ENCODE results near the gene PRICKLE4. TPM values are rescaled to one million over a fixed set of nuclear protein-coding genes. Genes with fewer than 3 reads are reported as not detected.

PRICKLE4 gene
- total and polyA plus RNA-seq, 2 of the 13 experiments (the other 11 are each of a cell fraction or from before 2014, with no cell fraction given) = 0.92 to 1.2 TPM

DNA sequence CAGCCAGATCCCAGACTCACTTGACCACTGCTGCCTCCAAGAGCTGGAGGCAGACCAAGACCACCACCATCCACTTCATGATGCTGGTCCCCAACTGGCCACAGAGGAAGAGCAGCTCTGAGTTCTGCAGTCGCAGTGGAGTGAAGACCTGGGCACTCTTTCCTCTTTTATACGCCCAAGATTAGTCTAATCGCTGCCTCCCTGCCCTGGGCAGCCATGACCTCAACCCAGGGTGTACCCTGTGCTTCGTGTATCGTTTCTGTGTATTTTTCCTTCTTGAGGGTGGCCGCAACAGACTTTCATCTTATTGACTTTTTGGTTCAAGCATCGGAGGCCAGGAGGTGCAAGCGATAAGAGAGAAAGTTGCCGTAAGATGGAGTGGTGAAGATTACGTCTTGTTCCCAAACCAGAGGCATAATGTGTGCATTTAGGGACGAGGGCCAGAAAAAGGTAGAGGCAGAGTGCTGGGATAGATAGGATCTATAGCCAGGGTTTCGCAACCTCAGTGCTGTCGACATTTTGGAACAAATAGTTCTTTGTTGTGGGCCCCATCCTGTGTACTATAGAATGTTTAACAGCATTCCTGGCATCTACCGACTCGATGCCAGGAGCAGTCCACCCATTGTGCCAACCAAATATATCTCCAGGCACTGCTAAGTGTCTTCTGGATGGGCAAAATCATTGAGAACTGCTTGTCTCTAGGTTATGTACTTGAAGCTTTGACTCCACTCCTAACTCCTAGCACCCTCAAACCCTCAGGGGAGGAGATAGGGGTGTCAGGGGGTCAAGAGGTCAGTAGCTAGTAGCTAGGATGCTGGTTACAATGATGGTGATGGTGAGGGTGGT, 33.1 kb upstream of the PRICKLE4 start, which contains the start of gene PGC (continued):
- TF ChIP-seq, protein P1, sequence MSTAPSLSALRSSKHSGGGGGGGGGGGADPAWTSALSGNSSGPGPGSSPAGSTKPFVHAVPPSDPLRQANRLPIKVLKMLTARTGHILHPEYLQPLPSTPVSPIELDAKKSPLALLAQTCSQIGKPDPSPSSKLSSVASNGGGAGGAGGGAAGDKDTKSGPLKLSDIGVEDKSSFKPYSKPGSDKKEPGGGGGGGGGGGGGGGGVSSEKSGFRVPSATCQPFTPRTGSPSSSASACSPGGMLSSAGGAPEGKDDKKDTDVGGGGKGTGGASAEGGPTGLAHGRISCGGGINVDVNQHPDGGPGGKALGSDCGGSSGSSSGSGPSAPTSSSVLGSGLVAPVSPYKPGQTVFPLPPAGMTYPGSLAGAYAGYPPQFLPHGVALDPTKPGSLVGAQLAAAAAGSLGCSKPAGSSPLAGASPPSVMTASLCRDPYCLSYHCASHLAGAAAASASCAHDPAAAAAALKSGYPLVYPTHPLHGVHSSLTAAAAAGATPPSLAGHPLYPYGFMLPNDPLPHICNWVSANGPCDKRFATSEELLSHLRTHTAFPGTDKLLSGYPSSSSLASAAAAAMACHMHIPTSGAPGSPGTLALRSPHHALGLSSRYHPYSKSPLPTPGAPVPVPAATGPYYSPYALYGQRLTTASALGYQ (CRISPR knock-in tag; IDR thresholded peaks at IDR 0.05) = peak; percentile 96
- TF ChIP-seq ATM (IDR thresholded peaks at IDR 0.05; ENCODE audit: borderline replicate concordance) = no peak
- TF ChIP-seq MTA1 (CRISPR knock-in tag; IDR thresholded peaks at IDR 0.05; ENCODE audit: borderline replicate concordance) = peak; percentile 91
- TF ChIP-seq JUNB (CRISPR knock-in tag; IDR thresholded peaks at IDR 0.05; ENCODE audit: borderline replicate concordance) = peak; percentile 41; the same call in 1 of the 2 replicates
- TF ChIP-seq, protein P2, sequence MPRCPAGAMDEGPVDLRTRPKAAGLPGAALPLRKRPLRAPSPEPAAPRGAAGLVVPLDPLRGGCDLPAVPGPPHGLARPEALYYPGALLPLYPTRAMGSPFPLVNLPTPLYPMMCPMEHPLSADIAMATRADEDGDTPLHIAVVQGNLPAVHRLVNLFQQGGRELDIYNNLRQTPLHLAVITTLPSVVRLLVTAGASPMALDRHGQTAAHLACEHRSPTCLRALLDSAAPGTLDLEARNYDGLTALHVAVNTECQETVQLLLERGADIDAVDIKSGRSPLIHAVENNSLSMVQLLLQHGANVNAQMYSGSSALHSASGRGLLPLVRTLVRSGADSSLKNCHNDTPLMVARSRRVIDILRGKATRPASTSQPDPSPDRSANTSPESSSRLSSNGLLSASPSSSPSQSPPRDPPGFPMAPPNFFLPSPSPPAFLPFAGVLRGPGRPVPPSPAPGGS (CRISPR knock-in tag; IDR thresholded peaks at IDR 0.05) = peak; percentile 87
- TF ChIP-seq, protein P3, sequence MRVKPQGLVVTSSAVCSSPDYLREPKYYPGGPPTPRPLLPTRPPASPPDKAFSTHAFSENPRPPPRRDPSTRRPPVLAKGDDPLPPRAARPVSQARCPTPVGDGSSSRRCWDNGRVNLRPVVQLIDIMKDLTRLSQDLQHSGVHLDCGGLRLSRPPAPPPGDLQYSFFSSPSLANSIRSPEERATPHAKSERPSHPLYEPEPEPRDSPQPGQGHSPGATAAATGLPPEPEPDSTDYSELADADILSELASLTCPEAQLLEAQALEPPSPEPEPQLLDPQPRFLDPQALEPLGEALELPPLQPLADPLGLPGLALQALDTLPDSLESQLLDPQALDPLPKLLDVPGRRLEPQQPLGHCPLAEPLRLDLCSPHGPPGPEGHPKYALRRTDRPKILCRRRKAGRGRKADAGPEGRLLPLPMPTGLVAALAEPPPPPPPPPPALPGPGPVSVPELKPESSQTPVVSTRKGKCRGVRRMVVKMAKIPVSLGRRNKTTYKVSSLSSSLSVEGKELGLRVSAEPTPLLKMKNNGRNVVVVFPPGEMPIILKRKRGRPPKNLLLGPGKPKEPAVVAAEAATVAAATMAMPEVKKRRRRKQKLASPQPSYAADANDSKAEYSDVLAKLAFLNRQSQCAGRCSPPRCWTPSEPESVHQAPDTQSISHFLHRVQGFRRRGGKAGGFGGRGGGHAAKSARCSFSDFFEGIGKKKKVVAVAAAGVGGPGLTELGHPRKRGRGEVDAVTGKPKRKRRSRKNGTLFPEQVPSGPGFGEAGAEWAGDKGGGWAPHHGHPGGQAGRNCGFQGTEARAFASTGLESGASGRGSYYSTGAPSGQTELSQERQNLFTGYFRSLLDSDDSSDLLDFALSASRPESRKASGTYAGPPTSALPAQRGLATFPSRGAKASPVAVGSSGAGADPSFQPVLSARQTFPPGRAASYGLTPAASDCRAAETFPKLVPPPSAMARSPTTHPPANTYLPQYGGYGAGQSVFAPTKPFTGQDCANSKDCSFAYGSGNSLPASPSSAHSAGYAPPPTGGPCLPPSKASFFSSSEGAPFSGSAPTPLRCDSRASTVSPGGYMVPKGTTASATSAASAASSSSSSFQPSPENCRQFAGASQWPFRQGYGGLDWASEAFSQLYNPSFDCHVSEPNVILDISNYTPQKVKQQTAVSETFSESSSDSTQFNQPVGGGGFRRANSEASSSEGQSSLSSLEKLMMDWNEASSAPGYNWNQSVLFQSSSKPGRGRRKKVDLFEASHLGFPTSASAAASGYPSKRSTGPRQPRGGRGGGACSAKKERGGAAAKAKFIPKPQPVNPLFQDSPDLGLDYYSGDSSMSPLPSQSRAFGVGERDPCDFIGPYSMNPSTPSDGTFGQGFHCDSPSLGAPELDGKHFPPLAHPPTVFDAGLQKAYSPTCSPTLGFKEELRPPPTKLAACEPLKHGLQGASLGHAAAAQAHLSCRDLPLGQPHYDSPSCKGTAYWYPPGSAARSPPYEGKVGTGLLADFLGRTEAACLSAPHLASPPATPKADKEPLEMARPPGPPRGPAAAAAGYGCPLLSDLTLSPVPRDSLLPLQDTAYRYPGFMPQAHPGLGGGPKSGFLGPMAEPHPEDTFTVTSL (CRISPR knock-in tag; IDR thresholded peaks at IDR 0.05; ENCODE audit: borderline replicate concordance) = peak; percentile 91
- TF ChIP-seq ERF (CRISPR knock-in tag; IDR thresholded peaks at IDR 0.05) = peak; percentile 38
- TF ChIP-seq RARA (CRISPR knock-in tag; IDR thresholded peaks at IDR 0.05) = peak; percentile 80
- TF ChIP-seq, protein P4, sequence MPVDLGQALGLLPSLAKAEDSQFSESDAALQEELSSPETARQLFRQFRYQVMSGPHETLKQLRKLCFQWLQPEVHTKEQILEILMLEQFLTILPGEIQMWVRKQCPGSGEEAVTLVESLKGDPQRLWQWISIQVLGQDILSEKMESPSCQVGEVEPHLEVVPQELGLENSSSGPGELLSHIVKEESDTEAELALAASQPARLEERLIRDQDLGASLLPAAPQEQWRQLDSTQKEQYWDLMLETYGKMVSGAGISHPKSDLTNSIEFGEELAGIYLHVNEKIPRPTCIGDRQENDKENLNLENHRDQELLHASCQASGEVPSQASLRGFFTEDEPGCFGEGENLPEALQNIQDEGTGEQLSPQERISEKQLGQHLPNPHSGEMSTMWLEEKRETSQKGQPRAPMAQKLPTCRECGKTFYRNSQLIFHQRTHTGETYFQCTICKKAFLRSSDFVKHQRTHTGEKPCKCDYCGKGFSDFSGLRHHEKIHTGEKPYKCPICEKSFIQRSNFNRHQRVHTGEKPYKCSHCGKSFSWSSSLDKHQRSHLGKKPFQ (CRISPR knock-in tag; IDR thresholded peaks at IDR 0.05; ENCODE audit: insufficient replicate concordance) = no peak
- peak; percentile 61; the same call in 1 of the 2 replicates for TF ChIP-seq ZFP41 (CRISPR knock-in tag; IDR thresholded peaks at IDR 0.05; ENCODE audit: borderline replicate concordance)
- TF ChIP-seq NCOR1 (IDR thresholded peaks at IDR 0.05; ENCODE audit: borderline replicate concordance, low read length) = peak; percentile 75; the same call in 1 of the 2 replicates
- TF ChIP-seq ZNF441 (CRISPR knock-in tag; IDR thresholded peaks at IDR 0.05; ENCODE audit: borderline replicate concordance) = no peak
- TF ChIP-seq ZNF883 (CRISPR knock-in tag; IDR thresholded peaks at IDR 0.05; ENCODE audit: not compliant biosample characterization) = no peak
- TF ChIP-seq, protein P5, sequence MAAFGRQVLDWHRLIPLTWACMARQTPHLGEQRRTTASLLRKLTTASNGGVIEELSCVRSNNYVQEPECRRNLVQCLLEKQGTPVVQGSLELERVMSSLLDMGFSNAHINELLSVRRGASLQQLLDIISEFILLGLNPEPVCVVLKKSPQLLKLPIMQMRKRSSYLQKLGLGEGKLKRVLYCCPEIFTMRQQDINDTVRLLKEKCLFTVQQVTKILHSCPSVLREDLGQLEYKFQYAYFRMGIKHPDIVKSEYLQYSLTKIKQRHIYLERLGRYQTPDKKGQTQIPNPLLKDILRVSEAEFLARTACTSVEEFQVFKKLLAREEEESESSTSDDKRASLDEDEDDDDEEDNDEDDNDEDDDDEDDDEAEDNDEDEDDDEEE (CRISPR knock-in tag; IDR thresholded peaks at IDR 0.05) = no peak
- TF ChIP-seq, protein P6, sequence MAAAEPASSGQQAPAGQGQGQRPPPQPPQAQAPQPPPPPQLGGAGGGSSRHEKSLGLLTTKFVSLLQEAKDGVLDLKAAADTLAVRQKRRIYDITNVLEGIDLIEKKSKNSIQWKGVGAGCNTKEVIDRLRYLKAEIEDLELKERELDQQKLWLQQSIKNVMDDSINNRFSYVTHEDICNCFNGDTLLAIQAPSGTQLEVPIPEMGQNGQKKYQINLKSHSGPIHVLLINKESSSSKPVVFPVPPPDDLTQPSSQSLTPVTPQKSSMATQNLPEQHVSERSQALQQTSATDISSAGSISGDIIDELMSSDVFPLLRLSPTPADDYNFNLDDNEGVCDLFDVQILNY (CRISPR knock-in tag; conservative IDR thresholded peaks at IDR 0.05) = no peak

Measured in HepG2 (cell line).